A549 (cell line): ENCODE data around the gene PDE4D.

Source experiments
- CBX2 ChIP-seq: fragments of 200-600 bp; sonication (generic); IDR thresholded peaks from 2 replicates; pipeline ENCODE4 v1.6.1; 2016; ENCODE audit warnings: low read depth, mild to moderate bottlenecking, borderline replicate concordance
- CHD4 ChIP-seq: fragments of 200-600 bp; sonication (generic); IDR thresholded peaks from 2 replicates; pipeline ENCODE4 v1.6.1; 2016; ENCODE audit warnings: antibody characterized with exemption, mild to moderate bottlenecking, borderline replicate concordance
- CTCF ChIP-seq: fragments of >200 bp; sonication (Bioruptor Twin); formaldehyde crosslinking; IDR thresholded peaks from 3 replicates; pipeline ENCODE4 v1.5.1; 2016
- HDAC2 ChIP-seq: fragments of 200-600 bp; sonication (generic); IDR thresholded peaks from 2 replicates; pipeline ENCODE4 v1.6.1; 2016
- KDM5A ChIP-seq: fragments of 200-600 bp; sonication (generic); IDR thresholded peaks from 2 replicates; pipeline ENCODE4 v1.6.1; 2016; ENCODE audit warnings: antibody characterized with exemption, mild to moderate bottlenecking
- POLR2A ChIP-seq: IDR thresholded peaks from 2 replicates; pipeline ENCODE4 v1.6.1; 2012; ENCODE audit warnings: mild to moderate bottlenecking, low read length

- TF ChIP-seq HDAC2 (no peak), CBX2 (no peak), KDM5A (no peak), POLR2A (no peak), CTCF (no peak), CHD4 (no peak)
These were observed 304.6 kb downstream of the PDE4D start for GRCh38 chr5:59588922-59589321.
